Adrenal gland (tissue), 5 donors: ENCODE data around the gene PPFIA3.

Experiments
- POLR2A ChIP-seq, 2 donors: fragments of 450-650 bp; IDR thresholded peaks; one replicate each; pipeline ENCODE4 v1.6.1; 2017; ENCODE audit warnings: antibody characterized with exemption in 2 of 2, mild to moderate bottlenecking in 2 of 2, moderate library complexity in 1 of 2
- TF ChIP-seq, protein P1 (sequence below), 6 experiments: fragments of 450-650 bp in 4 of 6; fragments of 200-600 bp in 2 of 6; sonication (generic) in 1 of 6; IDR thresholded peaks; 1 replicate in 5 of 6; 2 replicates in 1 of 6; pipeline versions ENCODE4 v1.5.1 to v1.8.0; 2016 to 2021; ENCODE audit warnings: antibody characterized with exemption in 6 of 6, mild to moderate bottlenecking in 2 of 6, moderate library complexity in 1 of 6
- donor health status: DM: no; HTN: no; CAD: no.

DNA sequence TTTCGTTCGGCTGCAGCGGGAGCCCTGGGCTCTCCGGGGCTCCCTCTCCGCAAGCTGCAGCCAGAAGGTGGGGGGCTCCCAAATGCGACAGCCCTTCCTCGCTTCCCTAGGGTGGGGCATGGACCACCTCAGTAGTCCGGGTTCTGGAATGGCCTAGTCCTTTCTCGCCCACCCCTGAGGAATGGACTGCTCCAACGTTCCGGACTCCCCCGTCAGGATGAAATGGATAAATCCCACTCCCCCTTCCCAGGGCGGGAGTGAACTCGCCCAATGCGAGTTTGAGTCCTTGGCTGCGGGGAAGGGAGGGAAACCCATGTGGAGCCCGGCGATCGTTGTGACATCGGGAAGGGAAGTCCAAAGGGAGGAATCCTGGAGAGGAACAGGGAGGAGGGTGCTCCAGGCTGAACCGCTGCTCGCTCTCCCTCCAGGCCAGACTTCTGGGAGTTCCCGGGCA is 30.3 kb downstream of the PPFIA3 start:
- TF ChIP-seq, protein P1, sequence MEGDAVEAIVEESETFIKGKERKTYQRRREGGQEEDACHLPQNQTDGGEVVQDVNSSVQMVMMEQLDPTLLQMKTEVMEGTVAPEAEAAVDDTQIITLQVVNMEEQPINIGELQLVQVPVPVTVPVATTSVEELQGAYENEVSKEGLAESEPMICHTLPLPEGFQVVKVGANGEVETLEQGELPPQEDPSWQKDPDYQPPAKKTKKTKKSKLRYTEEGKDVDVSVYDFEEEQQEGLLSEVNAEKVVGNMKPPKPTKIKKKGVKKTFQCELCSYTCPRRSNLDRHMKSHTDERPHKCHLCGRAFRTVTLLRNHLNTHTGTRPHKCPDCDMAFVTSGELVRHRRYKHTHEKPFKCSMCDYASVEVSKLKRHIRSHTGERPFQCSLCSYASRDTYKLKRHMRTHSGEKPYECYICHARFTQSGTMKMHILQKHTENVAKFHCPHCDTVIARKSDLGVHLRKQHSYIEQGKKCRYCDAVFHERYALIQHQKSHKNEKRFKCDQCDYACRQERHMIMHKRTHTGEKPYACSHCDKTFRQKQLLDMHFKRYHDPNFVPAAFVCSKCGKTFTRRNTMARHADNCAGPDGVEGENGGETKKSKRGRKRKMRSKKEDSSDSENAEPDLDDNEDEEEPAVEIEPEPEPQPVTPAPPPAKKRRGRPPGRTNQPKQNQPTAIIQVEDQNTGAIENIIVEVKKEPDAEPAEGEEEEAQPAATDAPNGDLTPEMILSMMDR (IDR thresholded peaks at IDR 0.05): peak in 1 of 6 experiments; percentile 18
- TF ChIP-seq POLR2A (IDR thresholded peaks at IDR 0.05): no peak
